SHP77 (cell line): Measurements from ENCODE around the gene CHMP3.

Experiments
- DNase-seq, 2 experiments: peaks; one replicate each; lab custom pipeline; 2025; lab: John Stamatoyannopoulos, UW

The CHMP3 gene

GRCh38 chr2:86466306-86466705 lies 96.9 kb downstream of the CHMP3 start:
- no peak for DNase-seq

GRCh38 chr2:86464652-86465051 lies 98.6 kb downstream of the CHMP3 start:
- no peak for DNase-seq

GRCh38 chr2:86461042-86461743 lies 102.0 kb downstream of the CHMP3 start:
- no peak for DNase-seq

- DNase-seq = no peak
Measured at GRCh38 chr2:86455181-86455580, 108.1 kb downstream of the CHMP3 start.

GRCh38 chr2:86454238-86454637 lies 109.0 kb downstream of the CHMP3 start:
- no peak for DNase-seq

- no peak for DNase-seq
Measured at GRCh38 chr2:86453836-86454235, 109.4 kb downstream of the CHMP3 start.
